ENCODE results near the gene ZNF76. TPM values are rescaled to one million over a fixed set of nuclear protein-coding genes. Genes with fewer than 3 reads are reported as not detected.

The ZNF76 gene
- total RNA-seq, 1 experiment from 2014 or later = 39.9 TPM

GRCh38 chr6:35218456-35218855 is 41.1 kb upstream of the ZNF76 start:
- TF ChIP-seq EZH2 (IDR thresholded peaks at IDR 0.05; ENCODE audit: low read depth) = no peak
- TF ChIP-seq, protein P1, sequence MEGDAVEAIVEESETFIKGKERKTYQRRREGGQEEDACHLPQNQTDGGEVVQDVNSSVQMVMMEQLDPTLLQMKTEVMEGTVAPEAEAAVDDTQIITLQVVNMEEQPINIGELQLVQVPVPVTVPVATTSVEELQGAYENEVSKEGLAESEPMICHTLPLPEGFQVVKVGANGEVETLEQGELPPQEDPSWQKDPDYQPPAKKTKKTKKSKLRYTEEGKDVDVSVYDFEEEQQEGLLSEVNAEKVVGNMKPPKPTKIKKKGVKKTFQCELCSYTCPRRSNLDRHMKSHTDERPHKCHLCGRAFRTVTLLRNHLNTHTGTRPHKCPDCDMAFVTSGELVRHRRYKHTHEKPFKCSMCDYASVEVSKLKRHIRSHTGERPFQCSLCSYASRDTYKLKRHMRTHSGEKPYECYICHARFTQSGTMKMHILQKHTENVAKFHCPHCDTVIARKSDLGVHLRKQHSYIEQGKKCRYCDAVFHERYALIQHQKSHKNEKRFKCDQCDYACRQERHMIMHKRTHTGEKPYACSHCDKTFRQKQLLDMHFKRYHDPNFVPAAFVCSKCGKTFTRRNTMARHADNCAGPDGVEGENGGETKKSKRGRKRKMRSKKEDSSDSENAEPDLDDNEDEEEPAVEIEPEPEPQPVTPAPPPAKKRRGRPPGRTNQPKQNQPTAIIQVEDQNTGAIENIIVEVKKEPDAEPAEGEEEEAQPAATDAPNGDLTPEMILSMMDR (conservative IDR thresholded peaks at IDR 0.05) = no peak
- Histone ChIP-seq H4K20me1 (ENCODE audit: insufficient read depth) (no peaks in the 10 kb centered on the region), H3K36me3 (ENCODE audit: low read depth) (no peaks in the 10 kb centered on the region), H3K4me3 (no peak overlapping the region), H2AFZ (no peak overlapping the region), H3K79me2 (ENCODE audit: low read depth) (no peaks in the 10 kb centered on the region), H3K27ac (no peak overlapping the region), H3K4me2 (no peak overlapping the region), H3K27me3 (ENCODE audit: insufficient read depth, low read depth) (peaks cover 14% of the 10 kb centered on the region), H3K4me1 (replicated peaks; ENCODE audit: insufficient read depth) (no peaks in the 10 kb centered on the region), H3K9me2 (ENCODE audit: insufficient read depth) (no peaks in the 10 kb centered on the region), H3F3A (ENCODE audit: insufficient read depth, low read depth) (no peaks in the 10 kb centered on the region; the same call in 1 of the 2 replicates), H3K9me3 (ENCODE audit: insufficient read depth, low read depth) (no peaks in the 10 kb centered on the region)
- CTCF ChIA-PET = interaction anchor here (0.7 kb wide), 1 partner anchor 13 kb away, joined by 4 read pairs; no protein-coding TSS in a partner anchor
- no TSS peak for BruUV-seq (replicated peaks)
- intact Hi-C loops (cut with micrococcal nuclease; ENCODE audit: unreplicated experiment) = no loop called here
- POLR2A ChIA-PET (ENCODE audit: unreplicated experiment) = interaction anchor here (0.5 kb wide), 1 partner anchor 982 kb away, joined by 7 read pairs; the partner anchor contains the start of gene HMGA1
- no peak for DNase-seq

GRCh38 chr6:35219683-35220326 is 39.7 kb upstream of the ZNF76 start:
- peaks cover 2% of the 10 kb centered on the region; the same call in 1 of the 2 replicates for H3K27me3 ChIP-seq (ENCODE audit: insufficient read depth, low read depth)
- no peak for TF ChIP-seq EZH2 (IDR thresholded peaks at IDR 0.05; ENCODE audit: low read depth)
- TF ChIP-seq, protein P1 (conservative IDR thresholded peaks at IDR 0.05) = no peak
- H3K79me2 ChIP-seq (ENCODE audit: low read depth) = no peaks in the 10 kb centered on the region
- H4K20me1 ChIP-seq (ENCODE audit: insufficient read depth) = no peaks in the 10 kb centered on the region
- no TSS peak for BruUV-seq (replicated peaks)
- no peak overlapping the region for H3K4me3 ChIP-seq
- DNase-seq = no peak
- H2AFZ ChIP-seq = no peak overlapping the region
- no peaks in the 10 kb centered on the region for H3K9me3 ChIP-seq (ENCODE audit: insufficient read depth, low read depth)
- intact Hi-C loops (cut with micrococcal nuclease; ENCODE audit: unreplicated experiment) = no loop called here
- POLR2A ChIA-PET (ENCODE audit: unreplicated experiment) = no interaction called here
- H3K36me3 ChIP-seq (ENCODE audit: low read depth) = no peaks in the 10 kb centered on the region
- H3K9me2 ChIP-seq (ENCODE audit: insufficient read depth) = no peaks in the 10 kb centered on the region
- no peaks in the 10 kb centered on the region; the same call in 1 of the 2 replicates for H3F3A ChIP-seq (ENCODE audit: insufficient read depth, low read depth)
- CTCF ChIA-PET = no interaction called here
- H3K27ac ChIP-seq = no peak overlapping the region
- no peaks in the 10 kb centered on the region for H3K4me1 ChIP-seq (replicated peaks; ENCODE audit: insufficient read depth)
- H3K4me2 ChIP-seq = no peak overlapping the region

- no peaks in the 10 kb centered on the region for H3K27me3 ChIP-seq (ENCODE audit: insufficient read depth, low read depth)
- ChIA-PET CTCF (no interaction called here), POLR2A (ENCODE audit: unreplicated experiment) (no interaction called here)
- H3F3A ChIP-seq (ENCODE audit: insufficient read depth, low read depth) = no peaks in the 10 kb centered on the region; the same call in 1 of the 2 replicates
- no peaks in the 10 kb centered on the region for H3K9me2 ChIP-seq (ENCODE audit: insufficient read depth)
- H3K79me2 ChIP-seq (ENCODE audit: low read depth) = no peaks in the 10 kb centered on the region
- no peaks in the 10 kb centered on the region for H3K4me1 ChIP-seq (replicated peaks; ENCODE audit: insufficient read depth)
- no peak for DNase-seq
- no peak for TF ChIP-seq EZH2 (IDR thresholded peaks at IDR 0.05; ENCODE audit: low read depth)
- TF ChIP-seq, protein P1 (conservative IDR thresholded peaks at IDR 0.05) = no peak
- no peaks in the 10 kb centered on the region for H3K9me3 ChIP-seq (ENCODE audit: insufficient read depth, low read depth)
- H3K4me3 ChIP-seq = no peak overlapping the region
- no peak overlapping the region for H2AFZ ChIP-seq
- H3K36me3 ChIP-seq (ENCODE audit: low read depth) = no peaks in the 10 kb centered on the region
- no peak overlapping the region for H3K4me2 ChIP-seq
- H4K20me1 ChIP-seq (ENCODE audit: insufficient read depth) = no peaks in the 10 kb centered on the region
- intact Hi-C loops (cut with micrococcal nuclease; ENCODE audit: unreplicated experiment) = no loop called here
- no peak overlapping the region for H3K27ac ChIP-seq
- no TSS peak for BruUV-seq (replicated peaks)
Measured at GRCh38 chr6:35220711-35221110, 38.8 kb upstream of the ZNF76 start.
